ENCODE measurements around the gene PDAP1. TPM values are rescaled to one million over a fixed set of nuclear protein-coding genes. Genes with fewer than 3 reads are reported as not detected.

The PDAP1 gene
- total and polyA plus RNA-seq, 9 donors, result 31.1 to 155 (median 83.9) TPM

DNA sequence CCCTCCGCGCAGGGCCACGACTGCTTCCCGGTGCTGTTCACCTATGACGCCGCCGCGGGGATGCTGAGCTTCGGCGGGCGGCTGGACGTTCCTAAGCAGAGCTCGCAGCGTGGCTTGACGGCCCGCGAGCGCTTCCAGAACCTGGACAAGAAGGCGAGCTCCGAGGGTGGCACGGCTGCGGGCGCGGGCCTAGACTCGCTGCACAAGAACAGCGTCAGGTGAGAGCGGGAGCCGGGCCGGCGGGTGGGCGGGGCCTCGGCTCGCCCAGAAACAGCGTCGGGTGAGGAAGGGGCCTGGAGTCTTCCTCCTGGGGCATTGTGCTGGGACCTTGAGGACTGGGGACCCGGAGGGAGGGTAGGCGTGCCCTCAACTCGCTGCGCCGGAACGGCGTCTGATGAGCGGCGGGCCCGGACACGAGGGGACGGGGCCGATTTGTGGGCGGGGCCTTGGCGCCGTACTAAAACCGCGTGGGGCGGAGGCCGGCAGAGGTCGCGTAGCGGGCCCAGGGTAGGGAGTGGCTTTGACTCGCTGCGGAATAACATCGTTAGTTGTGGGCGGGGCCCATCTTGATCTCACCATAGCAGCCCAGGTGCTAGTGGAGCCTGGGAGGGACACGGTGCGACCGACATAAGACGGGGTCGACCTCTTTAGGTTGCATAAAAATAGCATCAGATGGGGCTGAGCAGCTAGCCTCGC, 15.6 kb downstream of the PDAP1 start:
- DNase-seq, result peak; percentile 75 to 87 (median 80)
- Histone ChIP-seq H3K4me3 (peak overlapping the region; percentile 45), H3K27me3 (no peaks in the 10 kb centered on the region), H3K4me1 (ENCODE audit: insufficient read depth) (peaks cover 3% of the 10 kb centered on the region), H3K9me3 (no peaks in the 10 kb centered on the region), H3K36me3 (no peaks in the 10 kb centered on the region), H3K27ac (peak overlapping the region in 1 of 2 donors; percentile 36)
- intact Hi-C loops (cut with DNase I), result loop anchor here in 2 of 4 donors (10.0 kb wide), 1 partner anchor 248 kb away; the partner anchor contains the start of gene SMURF1 (in 2 of the 2)
- TF ChIP-seq EP300 (IDR thresholded peaks at IDR 0.05) (no peak), POLR2A (IDR thresholded peaks at IDR 0.05) (no peak)
- TF ChIP-seq, protein P1, sequence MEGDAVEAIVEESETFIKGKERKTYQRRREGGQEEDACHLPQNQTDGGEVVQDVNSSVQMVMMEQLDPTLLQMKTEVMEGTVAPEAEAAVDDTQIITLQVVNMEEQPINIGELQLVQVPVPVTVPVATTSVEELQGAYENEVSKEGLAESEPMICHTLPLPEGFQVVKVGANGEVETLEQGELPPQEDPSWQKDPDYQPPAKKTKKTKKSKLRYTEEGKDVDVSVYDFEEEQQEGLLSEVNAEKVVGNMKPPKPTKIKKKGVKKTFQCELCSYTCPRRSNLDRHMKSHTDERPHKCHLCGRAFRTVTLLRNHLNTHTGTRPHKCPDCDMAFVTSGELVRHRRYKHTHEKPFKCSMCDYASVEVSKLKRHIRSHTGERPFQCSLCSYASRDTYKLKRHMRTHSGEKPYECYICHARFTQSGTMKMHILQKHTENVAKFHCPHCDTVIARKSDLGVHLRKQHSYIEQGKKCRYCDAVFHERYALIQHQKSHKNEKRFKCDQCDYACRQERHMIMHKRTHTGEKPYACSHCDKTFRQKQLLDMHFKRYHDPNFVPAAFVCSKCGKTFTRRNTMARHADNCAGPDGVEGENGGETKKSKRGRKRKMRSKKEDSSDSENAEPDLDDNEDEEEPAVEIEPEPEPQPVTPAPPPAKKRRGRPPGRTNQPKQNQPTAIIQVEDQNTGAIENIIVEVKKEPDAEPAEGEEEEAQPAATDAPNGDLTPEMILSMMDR (IDR thresholded peaks at IDR 0.05), result no peak
- WGBS, 3 donors, result 0 to 5% (median 2%) methylated on average over 58 to 68 of the region's 68 CpGs

DNA sequence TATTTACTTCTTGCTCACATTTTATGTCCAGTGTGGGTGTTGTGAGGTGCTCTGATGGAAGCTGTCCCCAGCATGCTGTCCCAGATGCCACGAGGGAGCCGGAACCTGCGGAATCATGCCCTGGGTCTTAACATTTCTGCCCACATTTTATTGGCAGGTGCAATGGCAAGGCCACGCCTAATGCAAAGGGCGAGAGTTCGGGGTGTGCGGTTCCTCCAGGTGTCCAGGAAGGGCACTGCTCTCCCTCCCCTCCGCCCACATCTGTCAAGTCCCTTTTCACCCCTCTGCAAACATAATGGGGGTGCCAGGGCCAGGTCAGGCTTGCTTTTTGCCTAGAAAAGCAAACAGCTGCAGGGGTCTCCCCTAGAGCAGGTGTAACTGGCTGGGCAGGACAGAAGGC, 16.4 kb downstream of the PDAP1 start:
- Histone ChIP-seq H3K27me3 (no peaks in the 10 kb centered on the region), H3K4me3 (no peak overlapping the region), H3K9me3 (no peaks in the 10 kb centered on the region), H3K4me1 (ENCODE audit: insufficient read depth) (peaks cover 3% of the 10 kb centered on the region), H3K27ac (no peak overlapping the region), H3K36me3 (no peaks in the 10 kb centered on the region)
- TF ChIP-seq, protein P1 (IDR thresholded peaks at IDR 0.05), result no peak
- TF ChIP-seq POLR2A (IDR thresholded peaks at IDR 0.05) (no peak), EP300 (IDR thresholded peaks at IDR 0.05) (no peak)
- intact Hi-C loops (cut with DNase I), result loop anchor here in 2 of 4 donors (10.0 kb wide), 1 partner anchor 247 kb away; the partner anchor contains the start of gene SMURF1 (in 2 of the 2)
- WGBS, 3 donors, result 86 to 90% (median 87%) methylated on average over 8 of the region's 8 CpGs
- DNase-seq, result no peak

DNA sequence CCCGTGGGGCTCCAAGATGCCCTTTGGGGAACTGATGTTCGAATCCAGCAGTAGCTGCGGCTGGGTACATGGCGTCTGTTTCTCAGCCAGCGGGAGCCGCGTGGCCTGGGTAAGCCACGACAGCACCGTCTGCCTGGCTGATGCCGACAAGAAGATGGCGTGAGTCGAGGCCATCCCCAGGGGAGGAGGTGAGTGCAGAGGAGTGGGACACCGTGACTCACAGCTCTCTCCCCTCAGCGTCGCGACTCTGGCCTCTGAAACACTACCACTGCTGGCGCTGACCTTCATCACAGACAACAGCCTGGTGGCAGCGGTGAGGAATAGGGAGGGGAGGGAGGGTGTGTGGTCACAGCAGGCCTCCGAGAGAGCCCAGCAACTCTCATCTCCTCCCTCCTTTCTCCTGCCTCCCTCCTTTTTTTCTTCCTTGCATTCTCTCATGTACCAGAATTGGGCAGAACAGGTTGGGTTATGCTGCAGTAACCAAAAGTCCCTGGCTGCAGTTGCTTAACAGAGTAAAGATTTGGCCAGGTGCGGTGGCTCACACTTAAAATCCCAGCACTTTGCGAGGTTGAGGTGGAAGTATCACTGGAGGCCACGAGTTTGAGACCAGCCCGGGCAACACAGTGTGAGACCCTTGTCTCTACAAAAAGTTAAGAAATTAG, 17.3 kb downstream of the PDAP1 start:
- peaks cover 3% of the 10 kb centered on the region for H3K4me1 ChIP-seq (ENCODE audit: insufficient read depth)
- H3K9me3 ChIP-seq, result no peaks in the 10 kb centered on the region
- no peak overlapping the region for H3K4me3 ChIP-seq
- no peak overlapping the region for H3K27ac ChIP-seq
- no peaks in the 10 kb centered on the region for H3K27me3 ChIP-seq
- intact Hi-C loops (cut with DNase I), result loop anchor here in 2 of 4 donors (10.0 kb wide), 1 partner anchor 246 kb away; the partner anchor contains the start of gene SMURF1 (in 2 of the 2)
- TF ChIP-seq POLR2A (IDR thresholded peaks at IDR 0.05) (no peak), EP300 (IDR thresholded peaks at IDR 0.05) (no peak)
- TF ChIP-seq, protein P1 (IDR thresholded peaks at IDR 0.05), result no peak
- DNase-seq, result no peak
- 93% methylated on average over 23 of the region's 23 CpGs for WGBS, 3 donors
- H3K36me3 ChIP-seq, result no peaks in the 10 kb centered on the region

DNA sequence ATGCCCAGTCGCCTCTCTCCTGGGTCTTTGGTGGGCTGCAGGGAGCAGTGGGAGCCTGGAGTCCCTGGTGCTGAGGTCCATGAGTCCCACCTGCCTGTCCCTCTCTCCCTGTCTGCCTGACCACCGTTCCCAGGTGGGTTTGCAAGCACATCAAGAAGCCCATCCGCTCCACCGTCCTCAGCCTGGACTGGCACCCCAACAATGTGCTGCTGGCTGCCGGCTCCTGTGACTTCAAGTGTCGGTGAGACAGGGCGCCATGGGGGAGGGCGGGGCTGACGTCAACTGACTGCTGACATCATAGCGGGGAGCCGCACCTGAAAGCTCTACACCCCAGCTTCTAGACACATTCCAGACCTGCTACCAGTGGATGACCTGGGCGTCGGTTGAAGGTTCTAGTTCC, 18.6 kb downstream of the PDAP1 start:
- whole genome bisulfite sequencing, 3 donors, result 89 to 92% (median 91%) methylated on average over 13 of the region's 13 CpGs
- intact Hi-C loops (cut with DNase I), result loop anchor here in 2 of 4 donors (10.0 kb wide), 1 partner anchor 245 kb away; the partner anchor contains the start of gene SMURF1 (in 2 of the 2)
- Histone ChIP-seq H3K36me3 (no peaks in the 10 kb centered on the region), H3K27ac (no peak overlapping the region), H3K4me3 (no peak overlapping the region), H3K27me3 (no peaks in the 10 kb centered on the region), H3K9me3 (no peaks in the 10 kb centered on the region), H3K4me1 (ENCODE audit: insufficient read depth) (peaks cover 3% of the 10 kb centered on the region)
- no peak for DNase-seq
- TF ChIP-seq POLR2A (IDR thresholded peaks at IDR 0.05), result no peak
- TF ChIP-seq, protein P1 (IDR thresholded peaks at IDR 0.05), result no peak
- no peak for TF ChIP-seq EP300 (IDR thresholded peaks at IDR 0.05)
